Neural cell (in vitro differentiated cells): ENCODE results near the gene RAD50. TPM values are rescaled to one million over a fixed set of nuclear protein-coding genes. Genes with fewer than 3 reads are reported as not detected.

Source experiments
- H2AFZ ChIP-seq: fragments of 200-600, 300-800 bp; sonication (generic), shearing (Covaris generic); 2 replicates; pipeline ENCODE4 v1.6.0; 2014; ENCODE audit warnings: low read depth, mild to moderate bottlenecking, antibody characterized with exemption, low read length, moderate library complexity
- H3F3A ChIP-seq: fragments of 200-600 bp; shearing (Covaris generic); 2 replicates; pipeline ENCODE4 v1.6.1; 2016; ENCODE audit warnings: mild to moderate bottlenecking, moderate library complexity, mixed read lengths, antibody characterized with exemption, low read length; ENCODE audit not compliant: insufficient read depth, poor library complexity, severe bottlenecking
- H3K27ac ChIP-seq: fragments of 200-600, 300-800 bp; sonication (generic), shearing (Covaris generic); 2 replicates; pipeline ENCODE4 v1.5.1; 2014; ENCODE audit warnings: mild to moderate bottlenecking, low read length, moderate library complexity
- H3K27me3 ChIP-seq: fragments of 300-800, 200-600 bp; sonication (generic), shearing (Covaris generic); 2 replicates; pipeline ENCODE4 v1.6.0; 2014; ENCODE audit warnings: mild to moderate bottlenecking, low read depth, low read length, moderate library complexity; ENCODE audit not compliant: insufficient read depth
- H3K36me3 ChIP-seq: fragments of 300-800, 200-600 bp; sonication (generic), shearing (Covaris generic); 2 replicates; pipeline ENCODE4 v1.5.1; 2014; ENCODE audit warnings: mild to moderate bottlenecking, antibody characterized with exemption, low read length, moderate library complexity; ENCODE audit not compliant: insufficient read depth
- H3K4me2 ChIP-seq: fragments of 300-800, 200-600 bp; sonication (generic), shearing (Covaris generic); 2 replicates; pipeline ENCODE4 v1.6.0; 2014; ENCODE audit warnings: mild to moderate bottlenecking, low read length
- H3K4me3 ChIP-seq: fragments of 300-800, 200-600 bp; sonication (generic), shearing (Covaris generic); 2 replicates; pipeline ENCODE4 v1.5.1; 2014; ENCODE audit warnings: mild to moderate bottlenecking, low read length, moderate library complexity
- H3K79me2 ChIP-seq: fragments of 200-600 bp; shearing (Covaris generic); replicated peaks from 2 replicates; pipeline ENCODE4 v1.6.0; 2014; ENCODE audit warnings: mild to moderate bottlenecking, low read length, moderate library complexity; ENCODE audit not compliant: insufficient read depth
- H3K9ac ChIP-seq: fragments of 300-800, 200-600 bp; sonication (generic), shearing (Covaris generic); 2 replicates; pipeline ENCODE4 v1.6.1; 2016; ENCODE audit warnings: mild to moderate bottlenecking, low read length, mixed read lengths
- H3K9me2 ChIP-seq: fragments of 200-600 bp; shearing (Covaris generic); 2 replicates; pipeline ENCODE4 v1.6.1; 2016; ENCODE audit warnings: mild to moderate bottlenecking, low read length, mixed read lengths; ENCODE audit not compliant: insufficient read depth
- H3K9me3 ChIP-seq: fragments of 200-600, 300-800 bp; sonication (generic), shearing (Covaris generic); 2 replicates; pipeline ENCODE4 v1.6.1; 2016; ENCODE audit warnings: mild to moderate bottlenecking, mixed run types, low read length, moderate library complexity, mixed read lengths
- H4K20me1 ChIP-seq: fragments of 200-600 bp; shearing (Covaris generic); 2 replicates; pipeline ENCODE4 v1.6.1; 2016; ENCODE audit warnings: mild to moderate bottlenecking, mixed run types; ENCODE audit not compliant: insufficient read depth
- CTCF ChIP-seq: fragments of 450-650 bp; IDR thresholded peaks from 2 replicates; pipeline ENCODE4 v1.5.1; 2014; ENCODE audit warnings: antibody characterized with exemption, mild to moderate bottlenecking, moderate library complexity; ENCODE audit not compliant: poor library complexity, severe bottlenecking
- EP300 ChIP-seq: fragments of 450-650 bp; conservative IDR thresholded peaks from 2 replicates; pipeline ENCODE4 v1.6.1; 2014; ENCODE audit warnings: antibody characterized with exemption, mild to moderate bottlenecking, moderate library complexity; ENCODE audit not compliant: poor library complexity, severe bottlenecking
- EZH2 ChIP-seq: fragments of 200-600, 300-800 bp; shearing (Covaris generic), sonication (generic); IDR thresholded peaks from 2 replicates; pipeline ENCODE4 v1.6.1; 2014; ENCODE audit warnings: antibody characterized with exemption, low read length, borderline replicate concordance, mild to moderate bottlenecking; ENCODE audit not compliant: insufficient read depth, poor library complexity, severe bottlenecking
- MXI1 ChIP-seq: fragments of 450-650 bp; conservative IDR thresholded peaks from 2 replicates; pipeline ENCODE4 v1.6.1; 2014; ENCODE audit warnings: antibody characterized with exemption, mild to moderate bottlenecking; ENCODE audit not compliant: poor library complexity, severe bottlenecking
- POLR2AphosphoS5 ChIP-seq: IDR thresholded peaks from 2 replicates; pipeline ENCODE4 v1.6.1; 2012
- RAD21 ChIP-seq: fragments of 450-650 bp; conservative IDR thresholded peaks from 2 replicates; pipeline ENCODE4 v1.6.1; 2014; ENCODE audit warnings: antibody characterized with exemption, mild to moderate bottlenecking, moderate library complexity
- REST ChIP-seq: IDR thresholded peaks from 2 replicates; pipeline ENCODE4 v1.6.1; 2012; ENCODE audit warnings: borderline replicate concordance
- SMC3 ChIP-seq: fragments of 450-650 bp; conservative IDR thresholded peaks from 2 replicates; pipeline ENCODE4 v1.6.1; 2014; ENCODE audit warnings: antibody characterized with exemption, mild to moderate bottlenecking, moderate library complexity; ENCODE audit not compliant: poor library complexity
- TAF1 ChIP-seq: IDR thresholded peaks from 2 replicates; pipeline ENCODE4 v1.6.1; 2012; ENCODE audit warnings: low read depth
- polyA plus RNA-seq: library from polyadenylated mRNA; depleted of rRNA; stranded (reverse); fragments of >200 nt; gene quantifications from 2 replicates; pipeline ENCODE4 v1.2.3, GENCODE V29; 2014

RAD50 gene
- polyA plus RNA-seq, 1 donor from 2014 or later = 6.7 TPM

DNA sequence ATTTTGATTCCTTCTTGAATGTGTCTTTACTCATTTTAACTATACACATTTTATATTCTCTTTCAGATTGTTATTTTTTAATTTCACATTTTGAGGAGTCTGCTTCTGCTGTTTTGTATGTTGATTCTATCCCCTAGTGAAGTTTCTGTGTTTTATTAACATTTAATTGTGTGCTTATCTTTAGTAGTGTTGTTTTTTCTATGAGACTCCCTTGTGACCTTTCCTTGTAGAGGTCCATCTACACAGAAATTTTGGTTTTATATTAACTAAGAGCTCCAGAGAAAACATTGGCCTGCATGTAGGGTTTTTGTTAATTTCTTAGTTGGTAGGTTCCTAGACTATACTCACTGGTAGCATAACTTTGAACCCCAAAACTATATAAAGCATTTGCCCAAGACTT lies 65.8 kb downstream of the RAD50 start:
- Histone ChIP-seq H3K27me3 (no peaks in the 10 kb centered on the region), H2AFZ (no peak overlapping the region), H3K79me2 (no peaks in the 10 kb centered on the region), H3K27ac (no peak overlapping the region), H3K9me3 (no peaks in the 10 kb centered on the region), H4K20me1 (no peaks in the 10 kb centered on the region), H3K9ac (no peak overlapping the region), H3K9me2 (no peaks in the 10 kb centered on the region), H3K4me2 (no peak overlapping the region), H3F3A (no peaks in the 10 kb centered on the region), H3K36me3 (peaks cover 10% of the 10 kb centered on the region), H3K4me3 (no peak overlapping the region)
- TF ChIP-seq RAD21 = no peak
- TF ChIP-seq TAF1 = no peak
- TF ChIP-seq MXI1 = no peak
- TF ChIP-seq CTCF = no peak
- TF ChIP-seq POLR2AphosphoS5 = no peak
- no peak for TF ChIP-seq EZH2
- TF ChIP-seq SMC3 = no peak
- TF ChIP-seq REST = no peak

GRCh38 chr5:132627470-132627869 lies 70.7 kb downstream of the RAD50 start:
- no peak overlapping the region for H3K9ac ChIP-seq
- no peaks in the 10 kb centered on the region for H3K36me3 ChIP-seq
- H3K27ac ChIP-seq = no peak overlapping the region
- no peaks in the 10 kb centered on the region for H3K9me3 ChIP-seq
- no peaks in the 10 kb centered on the region for H4K20me1 ChIP-seq
- no peak overlapping the region for H3K4me3 ChIP-seq
- no peak overlapping the region for H2AFZ ChIP-seq
- no peaks in the 10 kb centered on the region for H3K79me2 ChIP-seq
- H3K9me2 ChIP-seq = no peaks in the 10 kb centered on the region
- no peak overlapping the region for H3K4me2 ChIP-seq
- no peak for TF ChIP-seq MXI1
- no peak for TF ChIP-seq REST
- TF ChIP-seq EP300 = no peak
- TF ChIP-seq CTCF = no peak
- TF ChIP-seq POLR2AphosphoS5 = no peak
- no peak for TF ChIP-seq EZH2
- no peak for TF ChIP-seq TAF1
- no peak for TF ChIP-seq SMC3
- no peak for TF ChIP-seq RAD21
- H3F3A ChIP-seq = no peaks in the 10 kb centered on the region
- no peaks in the 10 kb centered on the region for H3K27me3 ChIP-seq
